Panc1 (cell line): Measurements from ENCODE around the gene HDGFL1. TPM values are rescaled to one million over a fixed set of nuclear protein-coding genes. Genes with fewer than 3 reads are reported as not detected.

ENCODE experiments used
- ATAC-seq: fragments of 200-7000 bp; cut with Tn5 transposase; 2 replicates; pipeline ENCODE4 v1.9.1; 2020; ENCODE audit warnings: mild to moderate bottlenecking, moderate library complexity
- BruUV-seq: library from RNA; stranded (reverse); fragments of 400-500 nt; replicated peaks from 2 replicates; lab custom pipeline; 2021; lab: Mats Ljungman, UMichigan
- CTCF ChIA-PET: fragments of 300-600 bp; sonication (Branson Sonifier 250); formaldehyde crosslinking; loops from one replicate; lab custom pipeline; 2022; ENCODE audit warnings: antibody characterized with exemption; lab: Charles Lee
- POLR2A ChIA-PET: fragments of 300-600 bp; sonication (Branson Sonifier 250); formaldehyde crosslinking; loops from one replicate; lab custom pipeline; 2022; ENCODE audit warnings: antibody characterized with exemption; lab: Charles Lee
- DNase-seq: peaks from one replicate; pipeline ENCODE4 v3.0.0-alpha.2; 2010; ENCODE audit warnings: low read depth, low spot score
- H3K27ac ChIP-seq: 2 replicates; pipeline ENCODE4 v1.5.1; 2011; ENCODE audit warnings: mild to moderate bottlenecking, low read length, inconsistent platforms
- H3K27me3 ChIP-seq: fragments of 200-500 bp; sonication (Bioruptor generic); 2 replicates; pipeline ENCODE4 v1.6.0; 2014; ENCODE audit warnings: low read length, inconsistent platforms; ENCODE audit not compliant: control insufficient read depth, insufficient read depth
- H3K36me3 ChIP-seq: fragments of 200-500 bp; sonication (Bioruptor generic); 2 replicates; pipeline ENCODE4 v1.5.1; 2014; ENCODE audit warnings: inconsistent platforms, mild to moderate bottlenecking, low read length, moderate library complexity; ENCODE audit not compliant: control insufficient read depth, insufficient read depth
- H3K4me1 ChIP-seq: 2 replicates; pipeline ENCODE4 v1.5.1; 2011; ENCODE audit warnings: inconsistent platforms, mild to moderate bottlenecking, low read length, moderate library complexity; ENCODE audit not compliant: control insufficient read depth, insufficient read depth
- H3K4me3 ChIP-seq, 2 experiments: 2 replicates each; pipeline ENCODE4 v1.5.1; 2011 to 2012; ENCODE audit warnings: low read depth in 2 of 2, low read length in 2 of 2, mild to moderate bottlenecking in 2 of 2, inconsistent platforms in 1 of 2, moderate library complexity in 1 of 2
- H3K9me3 ChIP-seq: fragments of 200-500 bp; sonication (Bioruptor generic); 2 replicates; pipeline ENCODE4 v1.5.1; 2014; ENCODE audit warnings: low read depth, mild to moderate bottlenecking, inconsistent platforms, low read length, moderate library complexity; ENCODE audit not compliant: control insufficient read depth, insufficient read depth
- POLR2AphosphoS5 ChIP-seq: IDR thresholded peaks from 2 replicates; pipeline ENCODE4 v1.6.1; 2012; ENCODE audit warnings: mild to moderate bottlenecking, low read depth, low read length, moderate library complexity
- SIN3A ChIP-seq: IDR thresholded peaks from 2 replicates; pipeline ENCODE4 v1.6.1; 2012; ENCODE audit warnings: low read depth, mild to moderate bottlenecking, low read length, moderate library complexity, borderline replicate concordance; ENCODE audit not compliant: insufficient read depth
- TCF7L2 ChIP-seq: IDR thresholded peaks from 2 replicates; pipeline ENCODE4 v1.6.1; 2011; ENCODE audit warnings: mild to moderate bottlenecking, low read depth, low read length, inconsistent platforms
- in situ Hi-C: cut with HindIII; loops from 2 replicates; pipeline ENCODE4 v1.10.0; 2016; ENCODE audit warnings: low sequenced_read_pairs, low pct_unique_long_range_greater_than_20kb
- intact Hi-C: fragments of 100-400 bp; cut with micrococcal nuclease; formaldehyde crosslinking; loops from one replicate; pipeline ENCODE4 v1.10.0; 2022; ENCODE audit not compliant: unreplicated experiment
- total RNA-seq: library from RNA; stranded (reverse); gene quantifications from one replicate; pipeline ENCODE4 v1.2.1, GENCODE V29; 2021; ENCODE audit not compliant: unreplicated experiment
- TF ChIP-seq, protein P1 (sequence below), 2 experiments: IDR thresholded peaks; 2 replicates each; pipeline ENCODE4 v1.6.1; 2011 to 2012; ENCODE audit warnings: low read depth in 2 of 2, control low read depth in 1 of 2, low read length in 1 of 2, mild to moderate bottlenecking in 1 of 2, moderate library complexity in 1 of 2; ENCODE audit not compliant: insufficient read depth in 1 of 2
- TF ChIP-seq, protein P2 (sequence below): fragments of 450-650 bp; IDR thresholded peaks from 2 replicates; pipeline ENCODE4 v1.5.1; 2017; ENCODE audit warnings: mild to moderate bottlenecking

The HDGFL1 gene
- total RNA-seq, 1 experiment from 2014 or later = not detected

DNA sequence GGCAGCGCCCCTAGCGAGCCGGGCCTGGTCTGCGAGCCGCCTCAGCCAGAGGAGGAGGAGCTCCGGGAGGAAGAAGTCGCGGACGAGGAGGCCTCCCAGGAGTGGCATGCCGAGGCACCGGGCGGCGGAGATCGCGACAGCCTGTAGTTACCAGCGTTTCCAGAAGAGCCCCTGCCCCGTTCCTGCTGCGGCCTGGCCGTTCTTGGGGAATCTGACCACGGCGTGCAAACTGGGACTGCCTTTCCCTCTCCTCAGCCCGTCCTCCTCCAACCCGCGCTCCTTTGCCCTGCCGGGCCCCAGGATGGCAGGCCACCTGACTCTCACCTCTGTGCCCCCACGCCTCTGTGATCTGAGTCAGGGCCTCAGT, 802 bp downstream of the HDGFL1 start:
- CTCF ChIA-PET = no interaction called here
- POLR2A ChIA-PET = no interaction called here
- Histone ChIP-seq H3K27ac (no peak overlapping the region), H3K9me3 (no peaks in the 10 kb centered on the region), H3K36me3 (no peaks in the 10 kb centered on the region), H3K27me3 (no peaks in the 10 kb centered on the region), H3K4me1 (no peaks in the 10 kb centered on the region), H3K4me3 (no peak overlapping the region)
- in situ Hi-C loops = no loop called here
- TF ChIP-seq, protein P1, sequence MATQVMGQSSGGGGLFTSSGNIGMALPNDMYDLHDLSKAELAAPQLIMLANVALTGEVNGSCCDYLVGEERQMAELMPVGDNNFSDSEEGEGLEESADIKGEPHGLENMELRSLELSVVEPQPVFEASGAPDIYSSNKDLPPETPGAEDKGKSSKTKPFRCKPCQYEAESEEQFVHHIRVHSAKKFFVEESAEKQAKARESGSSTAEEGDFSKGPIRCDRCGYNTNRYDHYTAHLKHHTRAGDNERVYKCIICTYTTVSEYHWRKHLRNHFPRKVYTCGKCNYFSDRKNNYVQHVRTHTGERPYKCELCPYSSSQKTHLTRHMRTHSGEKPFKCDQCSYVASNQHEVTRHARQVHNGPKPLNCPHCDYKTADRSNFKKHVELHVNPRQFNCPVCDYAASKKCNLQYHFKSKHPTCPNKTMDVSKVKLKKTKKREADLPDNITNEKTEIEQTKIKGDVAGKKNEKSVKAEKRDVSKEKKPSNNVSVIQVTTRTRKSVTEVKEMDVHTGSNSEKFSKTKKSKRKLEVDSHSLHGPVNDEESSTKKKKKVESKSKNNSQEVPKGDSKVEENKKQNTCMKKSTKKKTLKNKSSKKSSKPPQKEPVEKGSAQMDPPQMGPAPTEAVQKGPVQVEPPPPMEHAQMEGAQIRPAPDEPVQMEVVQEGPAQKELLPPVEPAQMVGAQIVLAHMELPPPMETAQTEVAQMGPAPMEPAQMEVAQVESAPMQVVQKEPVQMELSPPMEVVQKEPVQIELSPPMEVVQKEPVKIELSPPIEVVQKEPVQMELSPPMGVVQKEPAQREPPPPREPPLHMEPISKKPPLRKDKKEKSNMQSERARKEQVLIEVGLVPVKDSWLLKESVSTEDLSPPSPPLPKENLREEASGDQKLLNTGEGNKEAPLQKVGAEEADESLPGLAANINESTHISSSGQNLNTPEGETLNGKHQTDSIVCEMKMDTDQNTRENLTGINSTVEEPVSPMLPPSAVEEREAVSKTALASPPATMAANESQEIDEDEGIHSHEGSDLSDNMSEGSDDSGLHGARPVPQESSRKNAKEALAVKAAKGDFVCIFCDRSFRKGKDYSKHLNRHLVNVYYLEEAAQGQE (IDR thresholded peaks at IDR 0.05; ENCODE audit: insufficient read depth in 1 of 2, low read depth in 2 of 2, low read length in 1 of 2) = no peak
- no peak for TF ChIP-seq SIN3A
- no peak for TF ChIP-seq POLR2AphosphoS5
- TF ChIP-seq, protein P2, sequence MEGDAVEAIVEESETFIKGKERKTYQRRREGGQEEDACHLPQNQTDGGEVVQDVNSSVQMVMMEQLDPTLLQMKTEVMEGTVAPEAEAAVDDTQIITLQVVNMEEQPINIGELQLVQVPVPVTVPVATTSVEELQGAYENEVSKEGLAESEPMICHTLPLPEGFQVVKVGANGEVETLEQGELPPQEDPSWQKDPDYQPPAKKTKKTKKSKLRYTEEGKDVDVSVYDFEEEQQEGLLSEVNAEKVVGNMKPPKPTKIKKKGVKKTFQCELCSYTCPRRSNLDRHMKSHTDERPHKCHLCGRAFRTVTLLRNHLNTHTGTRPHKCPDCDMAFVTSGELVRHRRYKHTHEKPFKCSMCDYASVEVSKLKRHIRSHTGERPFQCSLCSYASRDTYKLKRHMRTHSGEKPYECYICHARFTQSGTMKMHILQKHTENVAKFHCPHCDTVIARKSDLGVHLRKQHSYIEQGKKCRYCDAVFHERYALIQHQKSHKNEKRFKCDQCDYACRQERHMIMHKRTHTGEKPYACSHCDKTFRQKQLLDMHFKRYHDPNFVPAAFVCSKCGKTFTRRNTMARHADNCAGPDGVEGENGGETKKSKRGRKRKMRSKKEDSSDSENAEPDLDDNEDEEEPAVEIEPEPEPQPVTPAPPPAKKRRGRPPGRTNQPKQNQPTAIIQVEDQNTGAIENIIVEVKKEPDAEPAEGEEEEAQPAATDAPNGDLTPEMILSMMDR = no peak
- no peak for TF ChIP-seq TCF7L2
- ATAC-seq (no peak), DNase-seq (no peak)
- intact Hi-C loops = no loop called here
- BruUV-seq = no TSS peak

DNA sequence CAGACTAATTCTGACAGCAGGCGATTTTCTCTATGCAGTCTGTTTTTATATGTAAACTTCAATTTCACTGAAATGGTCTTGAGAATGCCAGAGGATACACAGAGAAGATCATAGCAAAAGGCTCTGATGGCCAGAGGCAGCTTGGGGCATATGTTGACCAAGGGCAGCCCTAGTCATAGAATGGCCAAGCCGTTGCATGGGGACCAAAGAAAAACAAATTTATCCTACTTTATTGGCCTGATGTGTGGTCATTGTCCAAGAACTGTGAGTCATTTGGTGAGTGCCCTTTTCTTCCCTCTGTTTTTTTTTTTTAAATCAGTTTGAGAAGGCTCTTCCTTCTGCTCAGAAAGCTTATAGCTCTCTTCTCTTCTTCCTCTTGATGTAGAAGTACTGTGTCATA, 5.8 kb downstream of the HDGFL1 start:
- intact Hi-C loops = no loop called here
- TF ChIP-seq, protein P1 (IDR thresholded peaks at IDR 0.05; ENCODE audit: insufficient read depth in 1 of 2, low read depth in 2 of 2, low read length in 1 of 2) = no peak
- TF ChIP-seq TCF7L2 (no peak), SIN3A (no peak), POLR2AphosphoS5 (no peak)
- TF ChIP-seq, protein P2 = no peak
- Histone ChIP-seq H3K36me3 (no peaks in the 10 kb centered on the region), H3K4me1 (no peaks in the 10 kb centered on the region), H3K27me3 (no peaks in the 10 kb centered on the region), H3K27ac (no peak overlapping the region), H3K9me3 (no peaks in the 10 kb centered on the region), H3K4me3 (no peak overlapping the region)
- in situ Hi-C loops = no loop called here
- ATAC-seq (no peak), DNase-seq (no peak)
- no TSS peak for BruUV-seq
- POLR2A ChIA-PET = no interaction called here
- CTCF ChIA-PET = no interaction called here
